Osteoblast (primary cell): ENCODE measurements around the gene LHFPL6. TPM values are rescaled to one million over a fixed set of nuclear protein-coding genes. Genes with fewer than 3 reads are reported as not detected.
A peak's percentile ranks its signal among the peaks of the same experiment; 100 is the strongest.

Experiments
- DNase-seq: peaks from one replicate; pipeline ENCODE4 v3.0.0; 2011; ENCODE audit warnings: low spot score, mixed read lengths; ENCODE audit not compliant: insufficient read length; ENCODE audit errors: missing footprints
- H2AFZ ChIP-seq: 2 replicates; pipeline ENCODE4 v1.6.0; 2011; ENCODE audit warnings: mild to moderate bottlenecking, low read length
- H3K27ac ChIP-seq: 2 replicates; pipeline ENCODE4 v1.5.1; 2011; ENCODE audit warnings: mild to moderate bottlenecking, low read depth, low read length, moderate library complexity
- H3K27me3 ChIP-seq: 2 replicates; pipeline ENCODE4 v1.6.0; 2012; ENCODE audit warnings: mild to moderate bottlenecking, control low read depth, inconsistent platforms, low read length, moderate library complexity; ENCODE audit not compliant: insufficient read depth
- H3K36me3 ChIP-seq: 2 replicates; pipeline ENCODE4 v1.5.1; 2011; ENCODE audit warnings: mild to moderate bottlenecking, low read length, control low read depth, moderate library complexity; ENCODE audit not compliant: insufficient read depth
- H3K4me1 ChIP-seq: 2 replicates; pipeline ENCODE4 v1.5.1; 2011; ENCODE audit warnings: mild to moderate bottlenecking, low read length, control low read depth, moderate library complexity; ENCODE audit not compliant: insufficient read depth
- H3K4me2 ChIP-seq: 2 replicates; pipeline ENCODE4 v1.6.0; 2011; ENCODE audit warnings: mild to moderate bottlenecking, low read length; ENCODE audit not compliant: insufficient read depth
- H3K4me3 ChIP-seq: fragments of 200-600 bp; sonication (generic); 3 replicates; pipeline ENCODE4 v1.5.1; 2012; ENCODE audit warnings: mild to moderate bottlenecking, low read length, inconsistent platforms; ENCODE audit not compliant: insufficient read depth
- H3K79me2 ChIP-seq: 2 replicates; pipeline ENCODE4 v1.6.0; 2012; ENCODE audit warnings: mild to moderate bottlenecking, low read length, control low read depth, inconsistent platforms; ENCODE audit not compliant: insufficient read depth
- H3K9me3 ChIP-seq: 2 replicates; pipeline ENCODE4 v1.5.1; 2011; ENCODE audit warnings: low read depth, low read length, control low read depth
- H4K20me1 ChIP-seq: 2 replicates; pipeline ENCODE4 v1.6.0; 2012; ENCODE audit warnings: mild to moderate bottlenecking, low read length, control low read depth; ENCODE audit not compliant: insufficient read depth
- total RNA-seq: library from RNA; depleted of rRNA; stranded (reverse); fragments of >200 nt; gene quantifications from 2 replicates; pipeline ENCODE4 v1.2.3, GENCODE V29; 2012
- TF ChIP-seq, protein P1 (sequence below): IDR thresholded peaks from 2 replicates; pipeline ENCODE4 v1.5.1; 2011; ENCODE audit warnings: mild to moderate bottlenecking, low read depth, low read length, moderate library complexity; ENCODE audit errors: extremely low read depth

LHFPL6 gene
- total RNA-seq, 1 donor = 112 TPM

DNA sequence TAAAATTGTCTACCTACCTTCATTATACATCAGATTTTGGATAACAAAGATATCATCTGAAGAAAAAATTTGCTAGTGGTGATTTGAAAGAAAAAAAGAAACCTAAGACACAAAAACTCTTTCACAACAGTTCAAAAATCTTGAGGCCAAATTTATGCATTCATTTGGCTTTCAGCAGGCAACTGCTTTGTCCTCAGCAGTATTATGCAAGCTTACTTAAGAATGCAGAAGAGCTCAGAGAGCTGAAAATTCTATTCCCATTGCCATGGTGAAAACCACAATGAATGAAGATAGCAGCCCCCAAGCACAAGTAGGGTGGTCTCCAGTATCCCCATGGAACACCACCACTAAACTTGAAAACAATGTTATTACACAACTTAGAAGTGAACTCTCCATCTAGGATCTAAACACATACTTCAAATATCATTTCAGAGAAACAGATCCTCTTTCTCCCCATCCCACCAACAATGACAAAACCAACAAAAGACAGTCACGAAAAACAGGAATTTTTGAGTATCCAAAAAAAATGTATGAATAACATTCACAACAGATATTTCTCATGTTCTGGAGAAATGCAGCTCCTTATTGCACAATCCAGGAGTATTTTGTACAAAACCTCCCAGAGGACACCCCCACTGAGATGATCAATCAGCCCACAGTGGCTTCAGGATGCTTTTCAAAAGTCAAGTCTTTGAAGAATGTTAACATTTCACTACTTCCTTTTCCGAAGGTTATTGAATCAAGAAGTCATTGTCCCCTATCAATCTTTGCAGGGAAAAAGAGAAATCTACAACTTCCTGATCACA lies 192.7 kb downstream of the LHFPL6 start:
- H3K4me1 ChIP-seq = peaks cover 33% of the 10 kb centered on the region
- H3K27me3 ChIP-seq = no peaks in the 10 kb centered on the region
- H2AFZ ChIP-seq = peak overlapping the region; percentile 39
- peak overlapping the region; percentile 54 for H3K4me2 ChIP-seq
- no peaks in the 10 kb centered on the region for H3K36me3 ChIP-seq
- H3K4me3 ChIP-seq = no peak overlapping the region
- H3K9me3 ChIP-seq = no peaks in the 10 kb centered on the region
- peaks cover 4% of the 10 kb centered on the region for H3K79me2 ChIP-seq
- H4K20me1 ChIP-seq = no peaks in the 10 kb centered on the region
- peak; percentile 37 for DNase-seq
- peak overlapping the region; percentile 92 for H3K27ac ChIP-seq
- TF ChIP-seq, protein P1, sequence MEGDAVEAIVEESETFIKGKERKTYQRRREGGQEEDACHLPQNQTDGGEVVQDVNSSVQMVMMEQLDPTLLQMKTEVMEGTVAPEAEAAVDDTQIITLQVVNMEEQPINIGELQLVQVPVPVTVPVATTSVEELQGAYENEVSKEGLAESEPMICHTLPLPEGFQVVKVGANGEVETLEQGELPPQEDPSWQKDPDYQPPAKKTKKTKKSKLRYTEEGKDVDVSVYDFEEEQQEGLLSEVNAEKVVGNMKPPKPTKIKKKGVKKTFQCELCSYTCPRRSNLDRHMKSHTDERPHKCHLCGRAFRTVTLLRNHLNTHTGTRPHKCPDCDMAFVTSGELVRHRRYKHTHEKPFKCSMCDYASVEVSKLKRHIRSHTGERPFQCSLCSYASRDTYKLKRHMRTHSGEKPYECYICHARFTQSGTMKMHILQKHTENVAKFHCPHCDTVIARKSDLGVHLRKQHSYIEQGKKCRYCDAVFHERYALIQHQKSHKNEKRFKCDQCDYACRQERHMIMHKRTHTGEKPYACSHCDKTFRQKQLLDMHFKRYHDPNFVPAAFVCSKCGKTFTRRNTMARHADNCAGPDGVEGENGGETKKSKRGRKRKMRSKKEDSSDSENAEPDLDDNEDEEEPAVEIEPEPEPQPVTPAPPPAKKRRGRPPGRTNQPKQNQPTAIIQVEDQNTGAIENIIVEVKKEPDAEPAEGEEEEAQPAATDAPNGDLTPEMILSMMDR = no peak

DNA sequence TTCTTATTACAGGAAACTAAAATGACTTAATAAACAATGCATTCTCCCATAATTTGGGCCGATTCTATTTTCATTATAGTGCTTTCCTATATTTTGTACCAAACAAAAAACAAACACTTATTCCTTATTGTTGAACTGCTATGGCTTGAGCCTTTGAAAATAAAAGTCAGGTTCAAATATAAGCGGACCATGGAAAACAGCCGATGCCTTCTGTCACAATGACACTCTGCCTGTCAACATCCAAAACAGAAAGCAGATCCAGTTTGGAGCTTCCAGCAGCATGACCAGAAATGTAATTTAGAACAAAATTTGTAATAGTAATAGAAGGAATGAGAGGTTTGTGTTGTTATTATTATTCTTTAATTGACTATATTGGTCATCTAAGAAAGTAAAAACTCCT lies 194.5 kb downstream of the LHFPL6 start:
- DNase-seq = no peak
- no peaks in the 10 kb centered on the region for H4K20me1 ChIP-seq
- H2AFZ ChIP-seq = no peak overlapping the region
- H3K36me3 ChIP-seq = no peaks in the 10 kb centered on the region
- peaks cover 27% of the 10 kb centered on the region for H3K4me1 ChIP-seq
- H3K79me2 ChIP-seq = peaks cover 11% of the 10 kb centered on the region
- H3K27me3 ChIP-seq = no peaks in the 10 kb centered on the region
- H3K4me3 ChIP-seq = no peak overlapping the region
- TF ChIP-seq, protein P1 = no peak
- H3K9me3 ChIP-seq = no peaks in the 10 kb centered on the region
- H3K4me2 ChIP-seq = no peak overlapping the region
- no peak overlapping the region for H3K27ac ChIP-seq

DNA sequence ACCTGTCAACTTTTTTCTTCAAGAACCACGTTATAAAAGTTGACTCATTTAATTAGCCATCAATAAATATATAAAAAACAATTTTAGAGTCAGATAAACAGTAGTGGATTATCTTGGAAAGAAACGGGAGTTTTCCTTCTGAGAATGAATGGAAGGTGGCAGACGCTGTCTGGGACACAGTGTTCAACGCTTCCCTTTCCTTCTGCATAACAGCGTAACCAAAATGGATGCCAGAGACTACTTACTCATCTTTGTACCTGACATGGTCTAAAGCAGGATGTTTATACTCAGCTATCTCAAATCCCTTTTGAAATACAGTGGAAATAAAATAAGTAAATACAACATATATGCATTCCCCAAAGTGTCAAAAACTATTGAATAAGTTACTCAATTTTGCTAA lies 195.2 kb downstream of the LHFPL6 start:
- Histone ChIP-seq H3K9me3 (no peaks in the 10 kb centered on the region), H4K20me1 (no peaks in the 10 kb centered on the region), H2AFZ (no peak overlapping the region), H3K36me3 (no peaks in the 10 kb centered on the region), H3K79me2 (peaks cover 14% of the 10 kb centered on the region), H3K4me1 (peaks cover 27% of the 10 kb centered on the region), H3K27me3 (no peaks in the 10 kb centered on the region), H3K4me2 (no peak overlapping the region), H3K27ac (no peak overlapping the region), H3K4me3 (no peak overlapping the region)
- DNase-seq = no peak
- TF ChIP-seq, protein P1 = no peak

DNA sequence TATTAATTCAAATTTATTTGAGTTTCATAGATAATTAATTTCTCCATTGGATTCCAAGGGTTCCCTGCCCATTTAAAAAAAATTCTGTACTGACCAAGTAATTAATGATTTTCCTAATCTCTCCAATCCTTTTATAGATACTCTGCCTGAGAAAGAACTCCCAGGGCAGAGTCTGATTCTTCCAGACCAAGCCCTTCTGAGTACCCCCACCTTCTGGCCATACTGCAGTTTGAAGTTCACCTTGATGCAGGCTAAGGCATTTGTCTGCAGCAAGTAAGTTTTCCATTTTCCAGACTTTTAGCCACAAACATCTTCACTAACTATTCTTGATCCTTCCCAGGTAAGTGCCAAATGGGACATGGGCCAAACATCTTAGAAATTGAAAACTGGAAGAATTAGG lies 195.9 kb downstream of the LHFPL6 start:
- Histone ChIP-seq H3K9me3 (no peaks in the 10 kb centered on the region), H3K79me2 (peaks cover 14% of the 10 kb centered on the region)
- no peak for DNase-seq

More for the DNA sequence above, 195.9 kb downstream of the LHFPL6 start:
- H4K20me1 ChIP-seq = no peaks in the 10 kb centered on the region
- H3K4me1 ChIP-seq = peaks cover 27% of the 10 kb centered on the region
- H3K27me3 ChIP-seq = no peaks in the 10 kb centered on the region
- TF ChIP-seq, protein P1 = no peak
- no peak overlapping the region for H3K4me2 ChIP-seq
- H3K36me3 ChIP-seq = no peaks in the 10 kb centered on the region
- no peak overlapping the region for H3K4me3 ChIP-seq
- H3K27ac ChIP-seq = no peak overlapping the region
- H2AFZ ChIP-seq = no peak overlapping the region
